Urinary bladder (tissue), 4 donors: ENCODE measurements around the gene RDH16. TPM values are rescaled to one million over a fixed set of nuclear protein-coding genes. Genes with fewer than 3 reads are reported as not detected.
A peak's percentile ranks its signal among the peaks of the same experiment; 100 is the strongest.
"Not testable (repeated sequence)": the region's sequence is repeated elsewhere in the genome, so short reads cannot be mapped to it uniquely, and the experiment has no call there.

ENCODE experiments used
- DNase-seq: peaks from one replicate; pipeline ENCODE4 v3.0.0-alpha.2; 2015; ENCODE audit errors: extremely low spot score
- H3K27ac ChIP-seq: one replicate; pipeline ENCODE4 v1.5.1; 2013; ENCODE audit warnings: low read depth, mild to moderate bottlenecking, moderate library complexity
- H3K36me3 ChIP-seq: one replicate; pipeline ENCODE4 v1.6.1; 2013; ENCODE audit warnings: mild to moderate bottlenecking, moderate library complexity; ENCODE audit not compliant: insufficient read depth
- H3K4me1 ChIP-seq: one replicate; pipeline ENCODE4 v1.6.1; 2013; ENCODE audit warnings: mild to moderate bottlenecking, moderate library complexity; ENCODE audit not compliant: insufficient read depth
- H3K4me3 ChIP-seq: one replicate; pipeline ENCODE4 v1.5.1; 2013; ENCODE audit warnings: low read depth, low read length
- WGBS: extraction: QIAGEN DNeasy Blood & Tissue Kit; methylation state at CpG from one replicate; pipeline ENCODE4 v1.1.7; 2013; 5-methylcytosine and 5-hydroxymethylcytosine counted together
- polyA plus RNA-seq: library from polyadenylated mRNA; stranded (reverse); fragments of 200-250 nt; gene quantifications from one replicate; pipeline ENCODE4 v1.2.3, GENCODE V29; 2013
- total RNA-seq: library from RNA; depleted of rRNA; stranded (reverse); fragments of >200 nt; gene quantifications from one replicate; pipeline ENCODE4 v1.2.3, GENCODE V29; 2014
- donor health status: healthy with polysubstance abuse.
- donor health status: healthy.

The RDH16 gene
- total and polyA plus RNA-seq, 2 donors = 0.32 to 0.58 TPM

DNA sequence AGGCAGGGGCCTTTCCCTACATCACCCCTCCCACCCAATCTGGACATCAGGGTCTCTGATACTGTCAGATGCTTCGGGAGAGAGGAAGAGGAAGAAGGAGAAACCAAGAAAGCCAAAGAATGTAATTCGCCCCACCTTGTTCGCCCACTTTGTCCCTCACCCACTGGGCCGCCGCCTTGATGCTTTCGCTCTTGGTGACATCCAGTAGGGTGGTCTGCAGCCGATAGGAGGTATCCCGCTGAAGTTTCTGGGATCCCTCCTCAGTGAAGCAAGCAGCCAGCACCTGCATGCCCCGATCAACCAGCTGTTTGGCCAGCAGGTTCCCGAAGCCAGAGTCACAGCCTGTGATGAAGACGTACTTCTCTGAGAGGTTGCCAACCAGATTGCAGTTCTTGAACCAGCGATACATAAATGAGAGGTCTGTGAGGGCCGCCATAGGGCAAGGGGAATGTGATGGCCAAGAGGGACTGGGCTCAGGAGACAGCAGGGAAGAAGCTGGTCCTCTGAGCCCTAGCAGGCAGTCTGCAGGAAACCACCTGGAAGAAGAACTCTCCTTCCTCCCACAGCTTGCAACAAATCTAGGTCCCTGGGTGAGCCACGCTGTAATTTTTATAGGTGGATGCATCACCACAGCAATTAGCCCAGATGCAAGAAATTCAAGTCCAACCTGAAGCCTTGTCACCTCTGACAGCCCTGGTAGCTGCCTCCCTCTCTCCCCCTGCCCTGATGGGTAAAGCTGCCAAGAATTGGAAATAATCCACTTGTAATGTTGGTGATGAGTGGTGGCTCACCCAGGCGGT is 23.4 kb downstream of the RDH16 start, which contains the start of gene SDR9C7:
SDR9C7 (minus strand) TSS at position 583 of the 800 bp plus-strand sequence; CDS start at position 436, 147 bp downstream.
- WGBS = 92% methylated on average over 15 of the region's 15 CpGs
- peaks cover 3% of the 10 kb centered on the region for H3K4me1 ChIP-seq
- no peak within 1 kb of the TSS for H3K27ac ChIP-seq
- no peak for DNase-seq
- no peak within 1 kb of the TSS for H3K4me3 ChIP-seq
- H3K36me3 ChIP-seq = no peaks in the 10 kb centered on the region

- no peak overlapping the region for H3K4me3 ChIP-seq
- DNase-seq = peak; percentile 11
- H3K36me3 ChIP-seq = no peaks in the 10 kb centered on the region
Observed at GRCh38 chr12:56932867-56933266, 24.5 kb downstream of the RDH16 start.

GRCh38 chr12:56932146-56932545 is 25.3 kb downstream of the RDH16 start:
- Histone ChIP-seq H3K36me3 (no peaks in the 10 kb centered on the region), H3K27ac (no peak overlapping the region), H3K4me1 (peaks cover 3% of the 10 kb centered on the region), H3K4me3 (no peak overlapping the region)
- DNase-seq = no peak
- WGBS = 65% methylated on average over 5 of the region's 5 CpGs

More at GRCh38 chr12:56932867-56933266, 24.5 kb downstream of the RDH16 start:
- 79% methylated on average over 1 of the region's 1 CpG for WGBS
- Histone ChIP-seq H3K27ac (no peak overlapping the region), H3K4me1 (peaks cover 3% of the 10 kb centered on the region)

DNA sequence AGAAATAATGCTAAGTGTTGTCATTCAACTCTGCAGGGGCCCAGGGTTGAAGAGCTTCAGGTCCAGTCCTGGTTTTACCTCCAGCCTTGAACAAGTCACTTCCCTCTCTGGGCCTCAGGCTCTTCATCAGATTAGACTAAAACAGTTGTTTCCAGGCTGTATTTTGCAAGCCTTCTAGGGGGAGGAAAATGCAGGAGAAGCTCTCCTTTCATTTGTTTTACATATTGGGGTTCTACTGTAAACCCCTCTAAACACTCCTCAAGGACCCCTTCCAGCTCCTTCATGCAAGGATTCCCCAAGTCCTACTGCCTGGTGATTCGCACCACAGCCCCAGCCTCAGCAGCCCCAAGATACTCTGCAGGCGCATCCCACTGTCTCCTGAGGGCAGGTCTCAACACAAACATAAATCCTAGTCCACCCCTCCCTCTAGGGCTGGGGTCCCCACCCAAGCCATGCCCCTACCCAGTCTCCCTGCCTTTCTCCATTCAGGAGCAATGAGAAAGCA is 25.9 kb downstream of the RDH16 start:
- Histone ChIP-seq H3K4me1 (peaks cover 3% of the 10 kb centered on the region), H3K4me3 (no peak overlapping the region), H3K27ac (peak overlapping the region; percentile 16), H3K36me3 (no peaks in the 10 kb centered on the region)
- DNase-seq = peak; percentile 29
- 57% methylated on average over 2 of the region's 2 CpGs for WGBS

- Histone ChIP-seq H3K4me1 (peaks cover 3% of the 10 kb centered on the region), H3K4me3 (no peak overlapping the region), H3K27ac (no peak overlapping the region), H3K36me3 (no peaks in the 10 kb centered on the region)
- 90% methylated on average over 8 of the region's 8 CpGs for WGBS
- no peak for DNase-seq
Observed at GRCh38 chr12:56930241-56930640, 27.2 kb downstream of the RDH16 start.

- Histone ChIP-seq H3K4me3 (no peak overlapping the region), H3K27ac (no peak overlapping the region), H3K4me1 (peaks cover 3% of the 10 kb centered on the region), H3K36me3 (no peaks in the 10 kb centered on the region)
- no peak for DNase-seq
- WGBS = 90% methylated on average over 4 of the region's 4 CpGs
Observed at GRCh38 chr12:56929780-56930179, 27.6 kb downstream of the RDH16 start.

- no peaks in the 10 kb centered on the region for H3K36me3 ChIP-seq
Observed at GRCh38 chr12:56928262-56928661, 29.1 kb downstream of the RDH16 start.

DNA sequence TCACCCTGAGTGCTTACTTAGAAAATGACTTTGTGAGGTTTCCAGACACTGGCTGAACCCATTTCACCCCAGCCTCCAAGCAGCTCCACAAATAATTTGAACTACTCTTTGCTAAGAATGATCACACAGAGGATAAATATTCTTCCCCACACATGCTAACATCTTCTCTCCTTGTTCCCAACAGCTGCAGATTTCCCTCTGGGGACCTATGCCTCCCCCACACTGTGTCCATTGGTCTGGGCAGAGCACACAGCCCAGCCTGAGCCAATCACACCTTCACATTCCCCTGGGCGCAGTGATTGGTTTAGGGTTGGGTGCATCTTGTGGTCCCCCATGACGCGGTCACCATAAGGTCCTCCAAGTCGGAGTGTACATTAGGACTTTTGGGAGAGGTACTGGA is 30.1 kb downstream of the RDH16 start:
- H3K4me1 ChIP-seq = peaks cover 3% of the 10 kb centered on the region
- H3K4me3 ChIP-seq = no peak overlapping the region
- DNase-seq = no peak
- no peak overlapping the region for H3K27ac ChIP-seq
- WGBS = 94% methylated on average over 4 of the region's 4 CpGs
- H3K36me3 ChIP-seq = no peaks in the 10 kb centered on the region

More at GRCh38 chr12:56928262-56928661, 29.1 kb downstream of the RDH16 start:
- WGBS = 62% methylated on average over 3 of the region's 3 CpGs
- no peak for DNase-seq
- peaks cover 3% of the 10 kb centered on the region for H3K4me1 ChIP-seq
- no peak overlapping the region for H3K4me3 ChIP-seq
- H3K27ac ChIP-seq = no peak overlapping the region

- Histone ChIP-seq H3K4me1 (no peaks in the 10 kb centered on the region), H3K27ac (no peak overlapping the region), H3K4me3 (no peak overlapping the region), H3K36me3 (no peaks in the 10 kb centered on the region)
- 83% methylated on average over 1 of the region's 1 CpG for WGBS
- no peak for DNase-seq
Observed at GRCh38 chr12:56922031-56922430, 35.4 kb downstream of the RDH16 start.

GRCh38 chr12:56921346-56921745 is 36.1 kb downstream of the RDH16 start:
- no peak for DNase-seq
- H3K36me3 ChIP-seq = no peaks in the 10 kb centered on the region
- no peaks in the 10 kb centered on the region for H3K4me1 ChIP-seq
- no peak overlapping the region for H3K27ac ChIP-seq
- WGBS = 79% methylated on average over 1 of the region's 1 CpG
- no peak overlapping the region for H3K4me3 ChIP-seq

DNA sequence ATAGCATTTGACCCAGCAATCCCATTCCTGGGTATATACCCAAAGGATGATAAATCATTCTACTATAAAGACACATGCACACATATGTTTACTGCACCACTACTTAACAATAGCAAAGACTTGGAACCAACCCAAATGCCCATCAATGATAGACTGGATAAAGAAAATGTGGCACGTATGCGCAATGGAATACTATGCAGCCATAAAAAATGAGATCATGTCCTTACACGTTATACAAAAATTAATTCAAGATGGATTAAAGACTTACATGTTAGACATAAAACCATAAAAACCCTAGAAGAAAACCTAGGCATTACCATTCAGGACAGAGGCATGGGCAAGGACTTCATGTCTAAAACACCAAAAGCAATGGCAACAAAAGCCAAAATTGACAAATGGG is 39.3 kb downstream of the RDH16 start:
- not testable (repeated sequence) for H3K4me1 ChIP-seq, H3K36me3 ChIP-seq, H3K27ac ChIP-seq, H3K4me3 ChIP-seq, DNase-seq
- WGBS = 85% methylated on average over 3 of the region's 3 CpGs

DNA sequence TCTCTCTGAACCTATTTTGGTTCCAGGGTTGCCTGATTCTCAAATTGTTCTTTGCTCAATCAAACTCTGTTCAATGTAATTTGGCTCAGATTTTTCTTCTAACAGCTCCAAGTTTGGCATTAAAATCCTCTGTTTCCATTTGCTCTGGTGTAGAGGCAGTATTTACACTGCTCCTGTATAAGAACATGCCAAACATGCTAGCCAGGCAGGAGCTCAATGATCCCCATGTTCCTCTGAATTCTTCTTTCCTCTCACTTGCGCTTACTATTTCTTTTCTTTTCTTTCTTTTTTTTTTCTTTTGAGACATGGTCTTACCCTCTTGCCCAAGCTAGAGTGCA is 40.4 kb downstream of the RDH16 start:
- Histone ChIP-seq H3K36me3 (no peaks in the 10 kb centered on the region), H3K4me3 (no peak overlapping the region), H3K27ac (no peak overlapping the region), H3K4me1 (no peaks in the 10 kb centered on the region)
- no peak for DNase-seq
- WGBS = 88% methylated on average over 1 of the region's 1 CpG

DNA sequence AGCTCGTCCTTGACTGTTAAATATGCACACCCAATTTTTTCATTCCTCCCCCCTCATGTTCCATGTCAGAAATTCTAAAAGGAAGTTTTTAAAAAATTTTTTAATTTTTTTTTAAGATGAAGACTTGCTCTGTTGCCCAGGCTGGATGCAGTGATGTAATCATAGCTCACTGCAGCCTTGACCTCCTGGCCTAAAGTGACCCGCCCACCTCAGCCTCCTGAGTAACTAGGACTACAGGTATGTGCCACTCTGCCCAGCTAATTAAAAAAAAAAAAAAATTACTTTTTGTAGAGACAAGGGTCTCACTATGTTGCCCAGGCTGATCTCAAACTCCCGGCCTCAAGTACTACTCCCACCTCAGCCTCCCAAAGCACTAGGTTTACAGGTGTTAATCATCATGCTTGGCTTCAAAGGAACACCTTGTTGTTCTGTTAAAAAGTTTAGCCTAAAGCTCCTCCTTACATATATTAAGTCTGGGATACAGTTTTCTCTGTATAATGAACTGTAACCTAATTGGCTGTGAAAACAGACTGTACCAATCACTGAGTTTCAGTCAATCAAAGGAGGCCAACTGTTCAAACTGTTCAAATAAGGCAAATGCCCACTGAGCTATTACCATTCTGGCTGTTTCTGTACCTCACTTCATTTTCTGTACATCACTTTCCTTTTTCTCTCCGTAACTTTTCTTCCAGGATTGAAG is 41.0 kb downstream of the RDH16 start:
- 81% methylated on average over 4 of the region's 4 CpGs for whole genome bisulfite sequencing
- Histone ChIP-seq H3K36me3 (no peaks in the 10 kb centered on the region), H3K4me1 (no peaks in the 10 kb centered on the region), H3K27ac (no peak overlapping the region), H3K4me3 (no peak overlapping the region)
- DNase-seq = no peak

DNA sequence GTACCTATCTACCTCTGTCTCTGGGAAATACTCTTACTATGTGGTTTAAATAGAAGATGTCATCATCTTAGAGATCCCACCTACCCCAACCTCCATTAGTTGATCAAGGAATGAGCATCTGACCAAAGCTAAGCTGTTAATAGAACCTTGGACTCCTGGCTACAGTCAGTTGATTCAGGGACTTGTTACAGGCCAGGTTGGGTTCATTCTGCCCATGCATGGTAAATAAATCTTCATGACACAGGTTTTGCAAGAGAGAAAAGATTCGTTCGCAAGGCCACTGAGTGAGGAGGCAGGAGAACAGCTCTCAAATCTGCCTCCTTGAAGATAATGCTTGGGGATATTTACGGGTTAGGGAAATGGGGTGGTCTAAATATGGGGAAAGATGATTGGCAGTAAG is 42.7 kb downstream of the RDH16 start:
- Histone ChIP-seq H3K4me1 (no peaks in the 10 kb centered on the region), H3K4me3 (no peak overlapping the region), H3K27ac (no peak overlapping the region), H3K36me3 (no peaks in the 10 kb centered on the region)
- no peak for DNase-seq
- 87% methylated on average over 3 of the region's 3 CpGs for WGBS
